ENCODE data around the gene RTN4R. TPM values are rescaled to one million over a fixed set of nuclear protein-coding genes. Genes with fewer than 3 reads are reported as not detected.

Gene RTN4R
- total and polyA plus RNA-seq, 9 of the 15 experiments (the other 6 are each of a cell fraction or from before 2014, with no cell fraction given) = 0.04 to 2.8 (median 1.4) TPM; not detected in 3

DNA sequence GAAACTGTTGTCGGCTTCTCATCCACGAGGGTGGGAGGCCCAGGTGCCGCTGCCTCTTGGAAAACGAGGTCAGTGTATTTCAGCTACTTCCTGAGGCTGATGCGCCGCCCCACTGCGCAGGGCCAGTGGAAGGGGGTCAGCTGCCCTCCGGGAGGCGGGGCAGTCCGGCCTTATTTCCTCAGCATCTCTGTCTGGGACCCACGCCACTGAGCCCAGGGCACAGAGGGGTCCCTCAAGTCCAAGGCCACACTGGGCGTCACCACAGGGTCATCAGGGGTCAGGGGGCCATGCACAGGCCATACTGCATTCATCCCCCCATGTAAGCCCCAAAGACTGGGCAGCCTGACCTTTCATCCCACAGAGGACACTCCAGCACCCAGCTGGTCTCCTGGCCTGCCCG lies 12.1 kb downstream of the RTN4R start (continued):
- TF ChIP-seq HSF4 (CRISPR knock-in tag; IDR thresholded peaks at IDR 0.05; ENCODE audit: borderline replicate concordance) (no peak), USF2 (CRISPR knock-in tag; IDR thresholded peaks at IDR 0.05) (0 out of 2 replicates have a peak, but pooled peaks have one; percentile 10), BDP1 (IDR thresholded peaks at IDR 0.05; ENCODE audit: insufficient read depth, insufficient read length) (no peak), ZNF57 (CRISPR knock-in tag; IDR thresholded peaks at IDR 0.05) (0 out of 2 replicates have a peak, but pooled peaks have one; percentile 33), MYNN (IDR thresholded peaks at IDR 0.05) (no peak), MYNN (CRISPR knock-in tag; IDR thresholded peaks at IDR 0.05) (no peak), ERF (CRISPR knock-in tag; IDR thresholded peaks at IDR 0.05) (no peak), HNRNPH1 (optimal IDR thresholded peaks at IDR 0.05; ENCODE audit: low read depth, low read length) (no peak), KLF1 (tag; IDR thresholded peaks at IDR 0.05) (0 out of 2 replicates have a peak, but pooled peaks have one; percentile 50), POLR2AphosphoS2 (IDR thresholded peaks at IDR 0.05; ENCODE audit: low read length) (no peak), BMI1 (IDR thresholded peaks at IDR 0.05; ENCODE audit: low read length) (no peak), RBM25 (IDR thresholded peaks at IDR 0.05; ENCODE audit: low read depth, low read length, severe bottlenecking) (no peak), E2F3 (CRISPR knock-in tag; IDR thresholded peaks at IDR 0.05) (peak; percentile 73; the same call in 1 of the 2 replicates), NCOA2 (IDR thresholded peaks at IDR 0.05; ENCODE audit: partially characterized antibody in 2 of 2) (no peak), SRSF9 (IDR thresholded peaks at IDR 0.05; ENCODE audit: borderline replicate concordance, low read depth, low read length) (no peak), MEIS2 (IDR thresholded peaks at IDR 0.05; ENCODE audit: partially characterized antibody) (no peak)
- TF ChIP-seq, protein P1, sequence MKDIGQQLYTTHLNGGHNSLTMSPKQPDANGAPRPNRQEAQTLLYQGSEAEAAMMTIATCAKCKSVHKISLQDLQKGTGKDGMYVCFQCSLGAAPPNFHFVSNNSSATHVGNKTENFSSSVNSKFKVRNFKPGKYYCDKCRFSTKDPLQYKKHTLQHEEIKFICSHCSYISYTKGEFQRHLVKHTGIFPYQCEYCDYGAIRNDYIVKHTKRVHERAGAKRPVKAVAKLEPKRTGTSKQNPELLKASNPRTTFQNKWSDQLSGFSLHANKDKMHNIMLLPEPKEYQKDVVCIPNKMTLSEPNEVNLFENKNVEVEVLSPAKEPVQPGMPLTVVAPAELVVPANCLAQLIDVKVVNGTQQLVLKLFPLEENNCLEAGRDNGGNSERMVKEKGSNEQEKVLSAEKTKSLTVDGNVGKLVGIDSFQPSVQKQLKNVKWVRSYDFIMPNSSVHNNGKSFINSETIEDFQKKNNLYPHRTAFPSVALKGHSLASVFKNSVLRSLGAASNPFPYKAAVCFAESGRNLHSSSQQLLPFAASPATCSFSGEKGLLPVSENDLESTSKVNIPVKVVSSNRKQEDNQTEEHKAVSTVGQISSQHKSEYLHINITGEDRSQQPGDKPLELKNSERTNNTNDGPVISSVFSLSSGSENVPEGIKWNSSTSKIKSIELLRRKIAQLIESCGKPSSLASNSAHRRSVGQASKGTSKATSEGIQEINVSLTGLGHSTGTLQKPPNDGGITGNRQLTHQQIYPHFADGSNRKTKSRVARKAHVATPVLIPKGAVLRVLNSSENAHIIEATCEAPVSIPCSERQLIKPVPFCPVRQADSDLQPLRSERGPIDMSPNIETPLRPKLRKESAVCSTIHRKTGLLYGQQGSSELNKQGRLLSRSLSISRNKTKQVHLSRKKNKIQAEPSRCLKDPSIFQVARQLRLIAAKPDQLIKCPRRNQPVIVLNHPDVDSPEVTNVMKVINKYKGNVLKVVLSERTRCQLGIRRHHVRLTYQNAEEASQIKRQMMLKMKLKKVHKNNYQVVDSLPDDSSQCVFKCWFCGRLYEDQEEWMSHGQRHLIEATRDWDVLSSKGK (CRISPR knock-in tag; IDR thresholded peaks at IDR 0.05) = no peak
- TF ChIP-seq, protein P2, sequence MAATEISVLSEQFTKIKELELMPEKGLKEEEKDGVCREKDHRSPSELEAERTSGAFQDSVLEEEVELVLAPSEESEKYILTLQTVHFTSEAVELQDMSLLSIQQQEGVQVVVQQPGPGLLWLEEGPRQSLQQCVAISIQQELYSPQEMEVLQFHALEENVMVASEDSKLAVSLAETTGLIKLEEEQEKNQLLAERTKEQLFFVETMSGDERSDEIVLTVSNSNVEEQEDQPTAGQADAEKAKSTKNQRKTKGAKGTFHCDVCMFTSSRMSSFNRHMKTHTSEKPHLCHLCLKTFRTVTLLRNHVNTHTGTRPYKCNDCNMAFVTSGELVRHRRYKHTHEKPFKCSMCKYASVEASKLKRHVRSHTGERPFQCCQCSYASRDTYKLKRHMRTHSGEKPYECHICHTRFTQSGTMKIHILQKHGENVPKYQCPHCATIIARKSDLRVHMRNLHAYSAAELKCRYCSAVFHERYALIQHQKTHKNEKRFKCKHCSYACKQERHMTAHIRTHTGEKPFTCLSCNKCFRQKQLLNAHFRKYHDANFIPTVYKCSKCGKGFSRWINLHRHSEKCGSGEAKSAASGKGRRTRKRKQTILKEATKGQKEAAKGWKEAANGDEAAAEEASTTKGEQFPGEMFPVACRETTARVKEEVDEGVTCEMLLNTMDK (IDR thresholded peaks at IDR 0.05; ENCODE audit: borderline replicate concordance, insufficient read depth, low read depth, low read length, poor library complexity, severe bottlenecking) = no peak
- TF ChIP-seq, protein P3, sequence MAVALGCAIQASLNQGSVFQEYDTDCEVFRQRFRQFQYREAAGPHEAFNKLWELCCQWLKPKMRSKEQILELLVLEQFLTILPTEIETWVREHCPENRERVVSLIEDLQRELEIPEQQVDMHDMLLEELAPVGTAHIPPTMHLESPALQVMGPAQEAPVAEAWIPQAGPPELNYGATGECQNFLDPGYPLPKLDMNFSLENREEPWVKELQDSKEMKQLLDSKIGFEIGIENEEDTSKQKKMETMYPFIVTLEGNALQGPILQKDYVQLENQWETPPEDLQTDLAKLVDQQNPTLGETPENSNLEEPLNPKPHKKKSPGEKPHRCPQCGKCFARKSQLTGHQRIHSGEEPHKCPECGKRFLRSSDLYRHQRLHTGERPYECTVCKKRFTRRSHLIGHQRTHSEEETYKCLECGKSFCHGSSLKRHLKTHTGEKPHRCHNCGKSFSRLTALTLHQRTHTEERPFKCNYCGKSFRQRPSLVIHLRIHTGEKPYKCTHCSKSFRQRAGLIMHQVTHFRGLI (CRISPR knock-in tag; IDR thresholded peaks at IDR 0.05) = no peak

Measured in K562 (cell line).